Measurements from ENCODE around the gene DNAJC24.

- TF ChIP-seq CTCF (conservative IDR thresholded peaks at IDR 0.05), result no peak
- TF ChIP-seq EZH2 (IDR thresholded peaks at IDR 0.05; ENCODE audit: low read depth), result no peak
Observed at GRCh38 chr11:31474083-31474482, 104.4 kb downstream of the DNAJC24 start.

Data from PC-9 (cell line).